Measurements from ENCODE around the gene CA11. TPM values are rescaled to one million over a fixed set of nuclear protein-coding genes. Genes with fewer than 3 reads are reported as not detected.

The CA11 gene
- total and polyA plus RNA-seq, 2 of the 8 experiments (the other 6 are each of a cell fraction or from before 2014, with no cell fraction given) = 51.7 to 71.4 TPM

DNA sequence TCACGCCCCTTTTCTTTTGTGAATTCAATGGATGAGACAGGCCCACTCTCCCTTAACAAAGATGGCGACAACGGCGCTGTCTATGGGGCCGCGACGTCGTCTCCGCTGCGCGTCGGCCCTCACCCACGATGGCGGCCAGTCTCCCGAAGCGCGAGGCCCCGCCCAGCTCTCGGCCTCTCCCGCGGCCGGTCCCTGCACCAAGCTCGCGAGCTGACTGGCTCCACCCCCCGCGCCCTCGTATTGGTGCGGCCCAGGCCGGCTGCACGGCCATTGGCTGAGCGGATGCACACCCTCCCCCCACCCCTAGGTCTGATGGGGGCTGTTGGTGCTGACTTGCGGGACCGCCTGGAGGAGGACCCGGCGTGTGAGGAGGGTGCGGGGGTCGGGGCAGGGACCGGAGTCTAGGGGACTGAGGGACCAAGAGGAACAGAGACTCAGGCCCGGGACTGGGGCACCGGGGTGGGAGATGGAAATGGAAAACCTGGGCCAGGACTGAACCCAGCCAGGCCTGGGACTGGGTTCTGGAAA lies 21.9 kb downstream of the CA11 start:
- H3K36me3 ChIP-seq (ENCODE audit: control insufficient read depth in 2 of 4, insufficient read depth in 4 of 4, low read length in 3 of 4) = peaks cover 0 to 11% (median 1%) of the 10 kb centered on the region in 4 experiments; a peak in 1 of 8 replicates
- peak overlapping the region; percentile 59 for H4K91ac ChIP-seq (replicated peaks; ENCODE audit: insufficient read length, low read length)
- CTCF ChIA-PET (ENCODE audit: partially characterized antibody) = interaction anchor here (0.9 kb wide), 1 partner anchor 10 kb away, joined by 3 read pairs; no protein-coding TSS in a partner anchor
- H4K5ac ChIP-seq (ENCODE audit: insufficient read length, low read depth, low read length) = peak overlapping the region; percentile 69
- no peak overlapping the region for H2BK20ac ChIP-seq (ENCODE audit: low read length)
- peak overlapping the region; percentile 75 to 82 for H3K4me2 ChIP-seq (ENCODE audit: insufficient read depth in 1 of 2, low read depth in 2 of 2, low read length in 2 of 2)
- H2AK5ac ChIP-seq (ENCODE audit: low read depth, low read length) = peak overlapping the region; percentile 11; the same call in 1 of the 2 replicates
- H3K23ac ChIP-seq (ENCODE audit: insufficient read length) = no peak overlapping the region
- peaks cover 3 to 13% (median 6%) of the 10 kb centered on the region in 4 experiments; a peak in 6 of 7 replicates for H3K4me1 ChIP-seq (replicated peaks in 1 of 4; ENCODE audit: control insufficient read depth in 3 of 4, insufficient read depth in 4 of 4, low read length in 3 of 4)
- H4K20me1 ChIP-seq (replicated peaks in 1 of 2; ENCODE audit: control insufficient read depth in 1 of 2, insufficient read depth in 2 of 2, low read length in 2 of 2) = peaks cover 2 to 5% of the 10 kb centered on the region in 2 experiments
- peak overlapping the region; percentile 92 for H3K56ac ChIP-seq (replicated peaks; ENCODE audit: insufficient read length, low read depth, low read length)
- H3K18ac ChIP-seq (ENCODE audit: extremely low read depth, low read length) = peak overlapping the region; percentile 93
- FAIRE-seq = peak; percentile 83
- peaks cover 0 to 15% of the 10 kb centered on the region in 2 experiments; a peak in 3 of 4 replicates for H3K79me2 ChIP-seq (ENCODE audit: control insufficient read depth in 1 of 2, insufficient read depth in 2 of 2, low read length in 2 of 2)
- no peak overlapping the region for H2AFZ ChIP-seq (ENCODE audit: low read length)
- peak overlapping the region; percentile 62 to 70 (median 64); a peak in 6 of 7 replicates for H3K9ac ChIP-seq (replicated peaks in 1 of 4; ENCODE audit: extremely low read depth in 1 of 4, low read depth in 3 of 4, low read length in 3 of 4)
- no peaks in the 10 kb centered on the region for H3K9me3 ChIP-seq (ENCODE audit: insufficient read depth in 2 of 2, low read depth in 1 of 2, low read length in 1 of 2)
- peak overlapping the region; percentile 47; the same call in 1 of the 2 replicates for H3K27ac ChIP-seq (ENCODE audit: low read depth, low read length)
- peaks cover 15% of the 10 kb centered on the region for H3K23me2 ChIP-seq (ENCODE audit: low read depth, low read length)
- peak overlapping the region; percentile 81; the same call in 1 of the 2 replicates for H4K8ac ChIP-seq (ENCODE audit: extremely low read depth, insufficient read depth, low read length)
- H3K27me3 ChIP-seq (replicated peaks in 1 of 4; ENCODE audit: control insufficient read depth in 3 of 4, extremely low read depth in 1 of 4, insufficient read depth in 3 of 4, low read length in 3 of 4) = no peaks in the 10 kb centered on the region
- no peak overlapping the region for H2BK15ac ChIP-seq (ENCODE audit: low read length)
- no peaks in the 10 kb centered on the region; the same call in 1 of the 2 replicates for H3K79me1 ChIP-seq (ENCODE audit: low read depth, low read length)
- 1% methylated on average over 31 of the region's 40 CpGs; no CpG with 5 or more reads in 1 of the 2 experiments for WGBS, 2 experiments (ENCODE audit: extremely low coverage in 1 of 2, insufficient coverage in 1 of 2, insufficient read length in 1 of 2, insufficient replicate concordance in 2 of 2, low coverage in 1 of 2, low lambda C conversion rate in 2 of 2, missing lambda C conversion rate in 1 of 2)
- H2BK12ac ChIP-seq (ENCODE audit: low read depth, low read length) = 0 out of 2 replicates have a peak overlapping the region, but pooled peaks have one; percentile 53
- H2BK120ac ChIP-seq (replicated peaks; ENCODE audit: low read depth, low read length) = no peak overlapping the region
- POLR2A ChIA-PET (ENCODE audit: partially characterized antibody) = interaction anchor here (0.6 to 30.9 kb wide), 5 partner anchors 1 to 222 kb away, joined by 3 to 788 read pairs (median 4); partner anchors contain the start of genes CA11, DBP, FAM83E and RPL18
- peak overlapping the region; percentile 80 for H3K4ac ChIP-seq (replicated peaks; ENCODE audit: insufficient read length, low read depth, low read length)
- peak overlapping the region; percentile 53 to 87 (median 80) for H3K4me3 ChIP-seq (ENCODE audit: extremely low read depth in 1 of 4, insufficient read depth in 2 of 4, low read depth in 3 of 4, low read length in 4 of 4)
- H2BK5ac ChIP-seq (ENCODE audit: low read depth, low read length) = peak overlapping the region; percentile 90
- no peak overlapping the region for H3K14ac ChIP-seq (ENCODE audit: insufficient read length)
- DNase-seq (ENCODE audit: low read depth in 1 of 2, low spot score in 2 of 2) = peak; percentile 91 to 95
- TF ChIP-seq EGR1 (IDR thresholded peaks at IDR 0.05; ENCODE audit: borderline replicate concordance, low read depth, low read length) = no peak
- TF ChIP-seq CBX5 (IDR thresholded peaks at IDR 0.05; ENCODE audit: low read depth, low read length) = no peak
- TF ChIP-seq, protein P1, sequence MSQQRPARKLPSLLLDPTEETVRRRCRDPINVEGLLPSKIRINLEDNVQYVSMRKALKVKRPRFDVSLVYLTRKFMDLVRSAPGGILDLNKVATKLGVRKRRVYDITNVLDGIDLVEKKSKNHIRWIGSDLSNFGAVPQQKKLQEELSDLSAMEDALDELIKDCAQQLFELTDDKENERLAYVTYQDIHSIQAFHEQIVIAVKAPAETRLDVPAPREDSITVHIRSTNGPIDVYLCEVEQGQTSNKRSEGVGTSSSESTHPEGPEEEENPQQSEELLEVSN (IDR thresholded peaks at IDR 0.05) = 0 out of 2 replicates have a peak, but pooled peaks have one; percentile 18
- no peak for TF ChIP-seq SAP30 (IDR thresholded peaks at IDR 0.05; ENCODE audit: insufficient read depth, insufficient replicate concordance, low read length)
- TF ChIP-seq ATF3 (IDR thresholded peaks at IDR 0.05; ENCODE audit: insufficient read depth, low read depth, low read length) = no peak
- peak; percentile 32 for TF ChIP-seq KDM4A (IDR thresholded peaks at IDR 0.05; ENCODE audit: low read depth, low read length, severe bottlenecking)
- TF ChIP-seq HDAC6 (IDR thresholded peaks at IDR 0.05; ENCODE audit: low read depth, low read length) = no peak
- no peak for TF ChIP-seq SRF (IDR thresholded peaks at IDR 0.05; ENCODE audit: low read depth, low read length)
- TF ChIP-seq TBP (IDR thresholded peaks at IDR 0.05; ENCODE audit: low read depth, low read length) = no peak; the same call in 1 of the 2 replicates

Data from H1 (cell line).